Raji (cell line): ENCODE results near the gene TRAF3IP1.

ENCODE experiments used
- POLR2A ChIP-seq: IDR thresholded peaks from 2 replicates; pipeline ENCODE4 v1.6.1; 2011; ENCODE audit warnings: low read depth, low read length, control low read depth; ENCODE audit not compliant: insufficient read depth

Gene TRAF3IP1

GRCh38 chr2:238379096-238379810, 58.9 kb downstream of the TRAF3IP1 start:
- TF ChIP-seq POLR2A = no peak

GRCh38 chr2:238380336-238380735, 60.0 kb downstream of the TRAF3IP1 start:
- no peak for TF ChIP-seq POLR2A

GRCh38 chr2:238380785-238381184, 60.5 kb downstream of the TRAF3IP1 start:
- no peak for TF ChIP-seq POLR2A

- TF ChIP-seq POLR2A = no peak
Observed at GRCh38 chr2:238381341-238382115, 61.2 kb downstream of the TRAF3IP1 start.

GRCh38 chr2:238382381-238382781, 62.1 kb downstream of the TRAF3IP1 start:
- no peak for TF ChIP-seq POLR2A

- no peak for TF ChIP-seq POLR2A
Observed at GRCh38 chr2:238383135-238383534, 62.8 kb downstream of the TRAF3IP1 start.

GRCh38 chr2:238383743-238384380, 63.5 kb downstream of the TRAF3IP1 start:
- TF ChIP-seq POLR2A = no peak

GRCh38 chr2:238387332-238387731, 67.0 kb downstream of the TRAF3IP1 start:
- no peak for TF ChIP-seq POLR2A

GRCh38 chr2:238388794-238389193, 68.5 kb downstream of the TRAF3IP1 start:
- no peak for TF ChIP-seq POLR2A

GRCh38 chr2:238389988-238390589, 69.8 kb downstream of the TRAF3IP1 start:
- no peak for TF ChIP-seq POLR2A

- no peak for TF ChIP-seq POLR2A
Observed at GRCh38 chr2:238391042-238391689, 70.8 kb downstream of the TRAF3IP1 start.

- TF ChIP-seq POLR2A = no peak
Observed at GRCh38 chr2:238396663-238397062, 76.3 kb downstream of the TRAF3IP1 start.

- no peak for TF ChIP-seq POLR2A
Observed at GRCh38 chr2:238397356-238397755, 77.0 kb downstream of the TRAF3IP1 start.

GRCh38 chr2:238398577-238398976, 78.3 kb downstream of the TRAF3IP1 start:
- TF ChIP-seq POLR2A = no peak

- TF ChIP-seq POLR2A = no peak
Observed at GRCh38 chr2:238399094-238399493, 78.8 kb downstream of the TRAF3IP1 start.
